ENCODE data around the gene ARHGAP6.

GRCh38 chrX:11337292-11338009, 328.3 kb downstream of the ARHGAP6 start:
- TF ChIP-seq CTCF (IDR thresholded peaks at IDR 0.05) (no peak), POLR2A (IDR thresholded peaks at IDR 0.05) (no peak)
